Esophagus squamous epithelium (tissue), 5 donors: ENCODE measurements around the gene LILRB4. TPM values are rescaled to one million over a fixed set of nuclear protein-coding genes. Genes with fewer than 3 reads are reported as not detected.

Experiments used
- DNase-seq: peaks from one replicate; lab custom pipeline; 2025; lab: John Stamatoyannopoulos, UW
- H3K27ac ChIP-seq, 4 donors: fragments of 200-600 bp; sonication (generic); one replicate each; pipeline ENCODE4 v1.5.1; 2016 to 2019; ENCODE audit warnings: mild to moderate bottlenecking in 1 of 4
- H3K27me3 ChIP-seq, 4 donors: fragments of 200-600 bp; sonication (generic); 1 replicate in 3 of 4; 2 replicates in 1 of 4; pipeline versions ENCODE4 v1.5.1 to v1.6.0; 2017 to 2021; ENCODE audit warnings: antibody characterized with exemption in 1 of 4
- H3K36me3 ChIP-seq, 3 donors: fragments of 200-600 bp; sonication (generic); one replicate each; pipeline ENCODE4 v1.5.1; 2016 to 2019
- H3K4me1 ChIP-seq, 3 donors: fragments of 200-600 bp; sonication (generic); one replicate each; pipeline ENCODE4 v1.5.1; 2017 to 2019
- H3K4me3 ChIP-seq, 4 donors: fragments of 200-600 bp; sonication (generic); 1 replicate in 3 of 4; 2 replicates in 1 of 4; pipeline ENCODE4 v1.5.1; 2016 to 2019; ENCODE audit warnings: mild to moderate bottlenecking in 2 of 4, moderate library complexity in 1 of 4
- H3K9me3 ChIP-seq, 3 donors: fragments of 200-600 bp; sonication (generic); one replicate each; pipeline ENCODE4 v1.5.1; 2016 to 2019
- POLR2A ChIP-seq, 4 donors: fragments of 450-650 bp; IDR thresholded peaks; one replicate each; pipeline ENCODE4 v1.6.1; 2017; ENCODE audit warnings: antibody characterized with exemption in 4 of 4, mild to moderate bottlenecking in 4 of 4, moderate library complexity in 3 of 4
- WGBS, 2 donors: methylation state at CpG; one replicate each; pipeline ENCODE4 v1.1.5; 2018; 5-methylcytosine and 5-hydroxymethylcytosine counted together
- intact Hi-C: fragments of 100-400 bp; cut with DNase I; formaldehyde crosslinking; loops from one replicate; pipeline ENCODE4 v1.15.0; 2022
- total RNA-seq, 4 donors: library from RNA; depleted of rRNA; stranded (reverse); fragments of >200 nt; gene quantifications; one replicate each; pipeline ENCODE4 v1.1.0, GENCODE V29; 2016
- TF ChIP-seq, protein P1 (sequence below), 6 experiments: fragments of 450-650 bp in 4 of 6; fragments of 200-600 bp in 2 of 6; sonication (generic) in 2 of 6; IDR thresholded peaks; one replicate each; pipeline ENCODE4 v1.5.1; 2016 to 2019; ENCODE audit warnings: antibody characterized with exemption in 6 of 6, mild to moderate bottlenecking in 4 of 6, moderate library complexity in 4 of 6
- donor health status: DM: yes; HTN: yes; CAD: no.

Gene LILRB4
- total RNA-seq, result 1 to 10 TPM in 3 of 4 donors, under 1 TPM in 1; 0.31 to 6.7 (median 2.5) TPM

DNA sequence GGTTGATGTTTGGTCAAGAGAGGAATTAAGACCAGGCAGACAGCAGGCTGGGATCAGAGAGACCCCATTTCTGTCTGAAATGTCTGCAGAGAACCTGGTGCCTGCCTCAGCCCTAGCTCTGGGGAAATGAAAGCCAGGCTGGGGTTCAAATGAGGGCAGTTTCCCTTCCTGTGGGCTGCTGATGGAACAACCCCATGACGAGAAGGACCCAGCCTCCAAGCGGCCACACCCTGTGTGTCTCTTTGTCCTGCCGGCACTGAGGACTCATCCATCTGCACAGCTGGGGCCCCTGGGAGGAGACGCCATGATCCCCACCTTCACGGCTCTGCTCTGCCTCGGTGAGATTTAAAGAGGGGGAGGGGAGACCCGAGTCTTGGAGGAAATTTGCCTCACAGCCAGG lies at the start of gene LILRB4:
Gene LILRB4, plus strand, starts transcription at position 256 of the 400 bp plus-strand sequence. Its CDS starts 49 bp downstream, at position 305.
- H3K4me1 ChIP-seq, result no peaks in the 10 kb centered on the region
- intact Hi-C loops, result no loop called here
- H3K27me3 ChIP-seq, result peaks cover 0 to 27% (median 0%) of the 10 kb centered on the region in 4 donors
- 59% methylated on average over 2 of the region's 7 CpGs; no CpG with 5 or more reads in 1 of the 2 donors for WGBS, 2 donors
- H3K36me3 ChIP-seq, result no peaks in the 10 kb centered on the region
- TF ChIP-seq POLR2A (IDR thresholded peaks at IDR 0.05), result peak in 1 of 4 donors; percentile 9
- TF ChIP-seq, protein P1, sequence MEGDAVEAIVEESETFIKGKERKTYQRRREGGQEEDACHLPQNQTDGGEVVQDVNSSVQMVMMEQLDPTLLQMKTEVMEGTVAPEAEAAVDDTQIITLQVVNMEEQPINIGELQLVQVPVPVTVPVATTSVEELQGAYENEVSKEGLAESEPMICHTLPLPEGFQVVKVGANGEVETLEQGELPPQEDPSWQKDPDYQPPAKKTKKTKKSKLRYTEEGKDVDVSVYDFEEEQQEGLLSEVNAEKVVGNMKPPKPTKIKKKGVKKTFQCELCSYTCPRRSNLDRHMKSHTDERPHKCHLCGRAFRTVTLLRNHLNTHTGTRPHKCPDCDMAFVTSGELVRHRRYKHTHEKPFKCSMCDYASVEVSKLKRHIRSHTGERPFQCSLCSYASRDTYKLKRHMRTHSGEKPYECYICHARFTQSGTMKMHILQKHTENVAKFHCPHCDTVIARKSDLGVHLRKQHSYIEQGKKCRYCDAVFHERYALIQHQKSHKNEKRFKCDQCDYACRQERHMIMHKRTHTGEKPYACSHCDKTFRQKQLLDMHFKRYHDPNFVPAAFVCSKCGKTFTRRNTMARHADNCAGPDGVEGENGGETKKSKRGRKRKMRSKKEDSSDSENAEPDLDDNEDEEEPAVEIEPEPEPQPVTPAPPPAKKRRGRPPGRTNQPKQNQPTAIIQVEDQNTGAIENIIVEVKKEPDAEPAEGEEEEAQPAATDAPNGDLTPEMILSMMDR (IDR thresholded peaks at IDR 0.05), result no peak
- peak within 1 kb of the TSS in 1 of 4 donors; percentile 12 for H3K4me3 ChIP-seq
- peak within 1 kb of the TSS in 1 of 4 donors; percentile 44 for H3K27ac ChIP-seq
- DNase-seq, result no peak
- H3K9me3 ChIP-seq, result no peaks in the 10 kb centered on the region

DNA sequence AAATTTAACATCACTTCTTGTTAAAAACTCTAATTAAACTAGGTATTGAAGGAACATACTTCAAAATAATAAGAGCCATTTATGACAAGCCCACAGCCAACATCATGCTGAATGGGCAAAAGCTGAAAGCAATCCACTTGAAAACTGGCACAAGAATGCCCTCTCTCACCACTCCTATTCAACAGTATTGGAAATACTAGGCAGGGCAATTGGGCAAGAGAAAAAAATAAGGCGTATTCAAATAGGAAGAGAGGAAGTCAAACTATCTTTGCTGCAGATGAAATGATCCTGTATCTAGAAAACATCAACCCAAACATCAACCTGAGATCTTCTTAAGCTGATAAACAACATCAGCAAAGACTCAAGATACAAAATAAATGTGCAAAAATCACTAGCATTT lies 48.1 kb upstream of the LILRB4 start:
- WGBS, 2 donors, result 77 to 82% methylated on average over 1 of the region's 1 CpG
- intact Hi-C loops, result no loop called here
- no peak for DNase-seq
- H3K4me3 ChIP-seq, result no peak overlapping the region
- peaks cover 0 to 3% (median 0%) of the 10 kb centered on the region in 3 donors for H3K9me3 ChIP-seq
- no peaks in the 10 kb centered on the region for H3K36me3 ChIP-seq
- no peak overlapping the region for H3K27ac ChIP-seq
- no peaks in the 10 kb centered on the region for H3K27me3 ChIP-seq
- TF ChIP-seq, protein P1 (IDR thresholded peaks at IDR 0.05), result no peak
- no peak for TF ChIP-seq POLR2A (IDR thresholded peaks at IDR 0.05)
- H3K4me1 ChIP-seq, result no peaks in the 10 kb centered on the region

DNA sequence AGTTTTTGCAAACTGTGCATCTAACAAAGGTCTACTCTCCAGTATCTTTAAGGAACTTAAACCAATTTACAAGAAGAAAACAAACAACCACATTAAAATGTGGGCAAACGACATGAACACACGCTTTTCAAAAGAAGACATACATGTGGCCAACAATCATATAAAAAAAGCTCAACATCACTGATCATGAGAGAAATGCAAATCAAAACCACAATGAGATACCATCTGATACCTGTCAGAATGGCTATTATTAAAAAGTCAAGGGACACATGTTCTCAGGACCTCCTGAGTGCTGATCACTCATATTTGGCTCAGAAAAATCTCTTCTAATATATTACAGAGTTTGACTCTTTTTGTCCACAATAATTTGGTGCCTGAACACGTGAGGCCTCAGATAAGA lies 46.7 kb upstream of the LILRB4 start:
- Histone ChIP-seq H3K36me3 (no peaks in the 10 kb centered on the region), H3K27ac (no peak overlapping the region), H3K27me3 (no peaks in the 10 kb centered on the region), H3K9me3 (no peaks in the 10 kb centered on the region), H3K4me1 (no peaks in the 10 kb centered on the region), H3K4me3 (no peak overlapping the region)
- TF ChIP-seq POLR2A (IDR thresholded peaks at IDR 0.05), result no peak
- TF ChIP-seq, protein P1 (IDR thresholded peaks at IDR 0.05), result no peak
- 42 to 57% methylated on average over 3 of the region's 3 CpGs for WGBS, 2 donors
- intact Hi-C loops, result no loop called here
- no peak for DNase-seq

DNA sequence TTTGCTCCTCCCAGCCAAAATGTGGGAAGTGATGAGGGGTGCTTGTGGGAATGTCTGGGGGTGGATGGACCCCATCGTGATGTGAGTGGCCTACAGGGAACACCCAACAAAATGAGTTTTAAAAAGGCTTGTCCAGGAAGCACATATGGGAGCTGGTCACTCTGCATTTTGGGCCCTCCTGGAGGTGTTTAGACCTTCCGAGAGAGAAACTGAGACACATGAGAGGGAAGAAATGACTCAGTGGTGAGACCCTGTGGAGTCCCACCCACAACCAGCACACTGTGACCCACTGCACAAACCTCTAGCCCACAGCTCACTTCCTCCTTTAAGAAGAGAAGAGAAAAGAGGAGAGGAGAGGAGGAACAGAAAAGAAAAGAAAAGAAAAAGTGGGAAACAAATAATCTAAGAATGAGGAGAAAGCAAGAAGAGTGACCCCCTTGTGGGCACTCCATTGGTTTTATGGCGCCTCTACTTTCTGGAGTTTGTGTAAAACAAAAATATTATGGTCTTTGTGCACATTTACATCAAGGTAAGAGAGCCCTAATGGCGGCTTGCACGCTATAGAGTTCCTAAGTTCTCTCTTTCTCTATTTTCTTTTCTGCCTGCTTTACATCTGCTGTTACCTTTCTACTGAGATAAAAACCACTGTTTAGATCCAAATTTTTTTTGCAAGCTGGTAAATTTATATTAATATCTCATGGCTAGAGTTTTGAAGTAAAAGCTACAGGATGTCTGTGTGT lies 45.8 kb upstream of the LILRB4 start:
- no peak for TF ChIP-seq POLR2A (IDR thresholded peaks at IDR 0.05)
- TF ChIP-seq, protein P1 (IDR thresholded peaks at IDR 0.05), result no peak
- H3K27me3 ChIP-seq, result no peaks in the 10 kb centered on the region
- intact Hi-C loops, result no loop called here
- no peaks in the 10 kb centered on the region for H3K9me3 ChIP-seq
- WGBS, 2 donors, result 41 to 51% methylated on average over 5 of the region's 5 CpGs
- H3K4me3 ChIP-seq, result no peak overlapping the region
- no peaks in the 10 kb centered on the region for H3K36me3 ChIP-seq
- peak overlapping the region in 2 of 4 donors; percentile 13 to 28 for H3K27ac ChIP-seq
- no peak for DNase-seq
- no peaks in the 10 kb centered on the region for H3K4me1 ChIP-seq

DNA sequence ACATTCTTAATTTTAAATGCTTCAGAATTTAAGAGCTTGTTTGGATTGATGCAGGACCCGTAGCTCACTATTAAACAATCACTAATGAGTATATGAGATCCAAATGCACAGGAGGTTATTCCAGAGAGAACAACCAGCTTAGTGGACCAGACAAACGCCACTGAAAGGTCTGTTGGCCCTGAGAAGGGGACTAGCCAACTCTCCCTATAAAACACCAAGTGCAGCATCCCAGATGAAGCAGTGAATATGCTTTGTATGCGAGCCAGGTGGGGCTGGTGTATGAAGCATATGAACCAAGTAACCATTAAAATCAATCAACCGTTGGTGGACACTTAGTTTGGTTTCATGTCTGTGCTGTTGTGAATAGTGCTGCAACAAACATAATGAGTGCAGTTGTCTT lies 42.3 kb upstream of the LILRB4 start:
- no peak for DNase-seq
- no peaks in the 10 kb centered on the region for H3K4me1 ChIP-seq
- no peak for TF ChIP-seq POLR2A (IDR thresholded peaks at IDR 0.05)
- TF ChIP-seq, protein P1 (IDR thresholded peaks at IDR 0.05), result no peak
- no peak overlapping the region for H3K4me3 ChIP-seq
- 67 to 69% methylated on average over 4 of the region's 4 CpGs for WGBS, 2 donors
- intact Hi-C loops, result no loop called here
- no peak overlapping the region for H3K27ac ChIP-seq
- H3K36me3 ChIP-seq, result no peaks in the 10 kb centered on the region
- H3K27me3 ChIP-seq, result no peaks in the 10 kb centered on the region
- H3K9me3 ChIP-seq, result no peaks in the 10 kb centered on the region
